ENCODE results near the gene FUT6. TPM values are rescaled to one million over a fixed set of nuclear protein-coding genes. Genes with fewer than 3 reads are reported as not detected.
"Not testable (repeated sequence)": the region's sequence is repeated elsewhere in the genome, so short reads cannot be mapped to it uniquely, and the experiment has no call there.

Gene FUT6
- total RNA-seq, 2 donors from 2014 or later: 0.62 TPM; not detected in 1

DNA sequence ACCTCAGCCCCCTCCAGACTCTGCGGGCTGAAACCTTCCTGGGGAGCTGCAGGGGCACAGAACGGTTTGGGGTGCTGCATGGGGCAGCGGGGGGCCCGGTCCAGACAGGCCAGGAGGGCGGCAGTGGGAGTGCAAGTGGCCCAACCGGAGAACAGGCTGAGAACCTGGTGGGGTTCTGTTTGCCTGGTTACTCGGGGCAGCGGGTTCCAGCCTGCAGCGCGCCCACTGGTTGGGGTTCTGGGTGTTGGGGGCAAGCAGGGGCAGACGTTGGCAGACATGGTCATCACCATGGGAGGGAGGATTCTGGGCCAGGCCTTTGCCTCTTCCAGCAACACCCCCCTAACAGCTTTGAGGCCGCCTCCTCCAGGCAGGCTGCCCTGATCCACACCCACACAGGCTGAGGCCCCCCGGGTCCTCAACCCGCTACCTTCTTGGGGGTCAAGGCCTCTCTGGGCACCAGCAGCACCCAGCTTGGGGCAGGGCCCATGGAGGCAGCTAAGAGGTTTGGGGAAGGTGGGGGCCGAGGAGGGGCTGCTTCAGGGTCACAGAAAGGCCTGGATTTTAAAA lies 54.8 kb downstream of the FUT6 start, which contains the start of gene PRR22:
Gene PRR22, minus strand, starts transcription at position 166 of the 567 bp plus-strand sequence. Its CDS starts 86 bp downstream, at position 80.
- no peak within 1 kb of the TSS for H3K4me3 ChIP-seq
- TF ChIP-seq POLR2A (IDR thresholded peaks at IDR 0.05): no peak
- TF ChIP-seq, protein P1, sequence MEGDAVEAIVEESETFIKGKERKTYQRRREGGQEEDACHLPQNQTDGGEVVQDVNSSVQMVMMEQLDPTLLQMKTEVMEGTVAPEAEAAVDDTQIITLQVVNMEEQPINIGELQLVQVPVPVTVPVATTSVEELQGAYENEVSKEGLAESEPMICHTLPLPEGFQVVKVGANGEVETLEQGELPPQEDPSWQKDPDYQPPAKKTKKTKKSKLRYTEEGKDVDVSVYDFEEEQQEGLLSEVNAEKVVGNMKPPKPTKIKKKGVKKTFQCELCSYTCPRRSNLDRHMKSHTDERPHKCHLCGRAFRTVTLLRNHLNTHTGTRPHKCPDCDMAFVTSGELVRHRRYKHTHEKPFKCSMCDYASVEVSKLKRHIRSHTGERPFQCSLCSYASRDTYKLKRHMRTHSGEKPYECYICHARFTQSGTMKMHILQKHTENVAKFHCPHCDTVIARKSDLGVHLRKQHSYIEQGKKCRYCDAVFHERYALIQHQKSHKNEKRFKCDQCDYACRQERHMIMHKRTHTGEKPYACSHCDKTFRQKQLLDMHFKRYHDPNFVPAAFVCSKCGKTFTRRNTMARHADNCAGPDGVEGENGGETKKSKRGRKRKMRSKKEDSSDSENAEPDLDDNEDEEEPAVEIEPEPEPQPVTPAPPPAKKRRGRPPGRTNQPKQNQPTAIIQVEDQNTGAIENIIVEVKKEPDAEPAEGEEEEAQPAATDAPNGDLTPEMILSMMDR (IDR thresholded peaks at IDR 0.05): no peak
- TF ChIP-seq POLR2AphosphoS5 (IDR thresholded peaks at IDR 0.05): no peak
- no peaks in the 10 kb centered on the region for H3K9me3 ChIP-seq
- intact Hi-C loops (cut with DNase I): no loop called here
- no peak for DNase-seq (ENCODE audit: low spot score)
- H3K27ac ChIP-seq: no peak within 1 kb of the TSS
- WGBS: 86% methylated on average over 15 of the region's 15 CpGs
- peaks cover 10 to 43% of the 10 kb centered on the region in 2 donors for H3K36me3 ChIP-seq
- H3K27me3 ChIP-seq (replicated peaks; ENCODE audit: insufficient read depth): no peaks in the 10 kb centered on the region
- no peaks in the 10 kb centered on the region for H3K4me1 ChIP-seq (replicated peaks)

DNA sequence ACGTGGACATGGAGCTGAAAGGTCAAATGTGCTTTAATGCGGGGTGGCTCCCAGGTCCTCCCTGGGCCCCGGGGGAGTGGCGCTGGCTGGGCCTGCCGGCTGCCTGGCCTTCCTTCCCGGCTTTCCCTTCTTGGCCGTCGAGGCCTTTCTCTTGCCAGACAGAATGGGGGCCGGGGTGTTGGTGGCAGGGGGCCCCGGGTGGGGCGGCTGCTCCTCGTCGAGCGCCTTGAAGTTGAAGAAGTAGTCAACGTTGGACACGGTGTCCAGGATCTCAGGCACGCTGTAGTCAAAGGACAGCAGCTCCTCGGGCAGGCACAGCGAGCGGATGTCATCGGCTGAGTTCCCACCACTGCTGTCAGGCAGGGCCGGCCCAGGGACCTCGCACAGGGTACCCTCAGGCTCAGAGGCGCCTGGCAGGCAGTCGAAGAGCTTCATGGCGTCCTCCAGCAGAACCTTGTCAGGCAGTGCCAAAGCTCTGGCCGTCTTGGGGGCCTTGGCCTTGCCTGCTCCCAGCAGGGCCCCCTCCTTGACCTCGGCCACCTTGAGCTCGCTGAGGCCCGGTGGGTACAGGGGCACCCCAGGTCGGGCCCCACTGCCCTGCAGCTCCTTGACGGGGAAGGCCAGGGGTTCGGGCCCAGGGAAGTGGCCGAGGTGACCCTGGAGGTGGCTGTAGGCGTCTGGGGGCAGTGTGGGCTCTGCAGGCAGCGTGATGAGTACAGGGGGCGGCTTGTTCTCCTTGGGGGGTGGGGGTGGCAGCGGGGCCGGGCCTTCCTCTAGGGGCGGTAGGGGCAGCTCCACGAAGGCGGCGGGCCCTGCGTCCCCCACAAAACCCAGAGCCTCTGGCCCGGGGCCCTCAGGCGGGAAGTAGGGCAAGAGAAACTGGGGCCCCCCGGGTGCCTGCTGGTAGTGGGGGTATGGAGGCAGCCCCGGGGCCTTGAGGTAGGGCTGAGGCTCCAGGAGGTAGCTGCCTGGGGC lies 56.3 kb downstream of the FUT6 start:
- peaks cover 10 to 28% of the 10 kb centered on the region in 2 donors for H3K36me3 ChIP-seq
- TF ChIP-seq, protein P1 (IDR thresholded peaks at IDR 0.05): no peak
- TF ChIP-seq POLR2A (IDR thresholded peaks at IDR 0.05) (no peak), POLR2AphosphoS5 (IDR thresholded peaks at IDR 0.05) (no peak)
- intact Hi-C loops (cut with DNase I): no loop called here
- H3K27me3 ChIP-seq (replicated peaks; ENCODE audit: insufficient read depth): no peaks in the 10 kb centered on the region
- no peaks in the 10 kb centered on the region for H3K9me3 ChIP-seq
- no peak for DNase-seq (ENCODE audit: low spot score)
- 82% methylated on average over 37 of the region's 48 CpGs for WGBS
- no peak overlapping the region for H3K27ac ChIP-seq
- H3K4me1 ChIP-seq (replicated peaks): no peaks in the 10 kb centered on the region
- no peak overlapping the region for H3K4me3 ChIP-seq

DNA sequence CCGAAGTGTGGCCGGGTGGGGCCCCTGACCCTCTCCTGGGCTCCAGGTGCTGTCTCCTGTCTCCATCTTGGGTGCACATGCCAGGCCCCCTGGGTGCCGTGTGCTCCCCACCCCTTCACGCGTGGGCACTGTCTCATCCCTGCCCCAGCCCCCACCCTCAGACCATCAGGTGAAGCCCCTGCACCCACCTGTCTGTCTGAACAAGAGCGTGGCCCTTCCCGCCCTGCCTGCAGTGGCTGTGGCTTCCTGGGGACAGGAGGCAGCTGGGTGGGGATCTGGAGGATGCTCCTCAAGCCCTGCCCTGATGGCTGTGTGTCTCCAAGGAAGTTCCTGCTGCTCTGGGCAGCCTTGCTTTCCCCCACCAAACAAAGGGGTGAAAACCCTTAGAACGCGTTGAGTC lies 57.2 kb downstream of the FUT6 start:
- H3K4me1 ChIP-seq (replicated peaks): no peaks in the 10 kb centered on the region
- no peak overlapping the region for H3K4me3 ChIP-seq
- TF ChIP-seq, protein P1 (IDR thresholded peaks at IDR 0.05): no peak
- TF ChIP-seq POLR2AphosphoS5 (IDR thresholded peaks at IDR 0.05): no peak
- no peak for TF ChIP-seq POLR2A (IDR thresholded peaks at IDR 0.05)
- H3K27ac ChIP-seq: no peak overlapping the region
- WGBS: 88% methylated on average over 9 of the region's 9 CpGs
- no peak for DNase-seq (ENCODE audit: low spot score)
- no peaks in the 10 kb centered on the region for H3K27me3 ChIP-seq (replicated peaks; ENCODE audit: insufficient read depth)
- H3K9me3 ChIP-seq: no peaks in the 10 kb centered on the region
- intact Hi-C loops (cut with DNase I): no loop called here
- peaks cover 5 to 21% of the 10 kb centered on the region in 2 donors for H3K36me3 ChIP-seq

DNA sequence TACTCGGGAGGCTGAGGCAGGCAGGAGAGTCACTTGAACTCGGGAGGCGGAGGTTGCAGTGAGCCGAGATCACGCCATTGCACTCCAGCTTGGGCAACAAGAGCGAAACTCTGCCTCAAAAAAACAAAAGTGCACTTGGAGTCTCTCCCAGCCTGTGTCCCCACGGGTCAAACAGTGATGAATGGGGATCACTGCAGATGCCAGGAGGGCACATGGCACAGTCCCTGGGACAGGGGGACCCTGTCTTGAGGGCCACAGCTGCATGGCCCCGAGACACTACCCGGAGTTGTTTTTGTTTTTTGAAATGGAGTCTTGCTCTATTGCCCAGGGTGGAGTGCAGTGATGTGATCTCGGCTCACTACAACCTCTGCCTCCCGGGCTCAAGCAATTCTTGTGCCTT lies 58.6 kb downstream of the FUT6 start:
- 80% methylated on average over 11 of the region's 11 CpGs for WGBS
- intact Hi-C loops (cut with DNase I); H3K4me1 ChIP-seq (replicated peaks): not testable (repeated sequence)

More for the DNA sequence above, 58.6 kb downstream of the FUT6 start:
- not testable (repeated sequence) for H3K27ac ChIP-seq; H3K36me3 ChIP-seq; H3K27me3 ChIP-seq (replicated peaks; ENCODE audit: insufficient read depth); DNase-seq (ENCODE audit: low spot score); H3K9me3 ChIP-seq; H3K4me3 ChIP-seq

Other genes starting within 250 kb of the FUT6 start
- 100 to 1,000 TPM in 1 of 2 donors, 10 to 100 TPM in 1; 37.8 to 118 TPM for gene SAFB2, start 216.9 kb downstream of the FUT6 start, total RNA-seq
- gene SAFB, start 216.6 kb downstream of the FUT6 start, total RNA-seq: 100 to 1,000 TPM in 1 of 2 donors, 10 to 100 TPM in 1; 63.6 to 182 TPM
- gene MICOS13, start 159.2 kb downstream of the FUT6 start, total RNA-seq: 10 to 100 TPM; 42.8 to 54.2 TPM
- gene HSD11B1L, start 158.7 kb downstream of the FUT6 start, total RNA-seq: 10 to 100 TPM; 15.6 to 17.9 TPM
- 1,000 to 10,000 TPM in 1 of 2 donors, 100 to 1,000 TPM in 1; 628 to 1,303 TPM for gene RPL36, start 149.4 kb downstream of the FUT6 start, total RNA-seq
- 100 to 1,000 TPM in 1 of 2 donors, 10 to 100 TPM in 1; 62.7 to 120 TPM for gene LONP1, start 119.6 kb downstream of the FUT6 start, total RNA-seq
- gene CATSPERD, start 119.1 kb downstream of the FUT6 start, total RNA-seq: 1 to 10 TPM in 1 of 2 donors, not detected in 1; 1.4 TPM
- gene PRR22, start 55.0 kb downstream of the FUT6 start, total RNA-seq: 1 to 10 TPM; 1.6 to 6.8 TPM
- 10 to 100 TPM; 43.8 to 57.5 TPM for gene DUS3L, start 48.5 kb downstream of the FUT6 start, total RNA-seq
- 10 to 100 TPM in 1 of 2 donors, 1 to 10 TPM in 1; 9.7 to 12.9 TPM for gene NRTN, start 34.6 kb downstream of the FUT6 start, total RNA-seq
- 1 to 10 TPM; 1.4 to 2.1 TPM for gene FUT3, start 11.7 kb upstream of the FUT6 start, total RNA-seq
- not detected for gene FUT5, start 30.8 kb upstream of the FUT6 start, total RNA-seq
- gene NDUFA11, start 64.1 kb upstream of the FUT6 start, total RNA-seq: 100 to 1,000 TPM; 259 to 327 TPM
- gene VMAC, start 65.2 kb upstream of the FUT6 start, total RNA-seq: 10 to 100 TPM; 23.6 to 29.0 TPM
- gene CAPS, start 74.6 kb upstream of the FUT6 start, total RNA-seq: 10 to 100 TPM; 27.9 to 36.8 TPM
- 100 to 1,000 TPM in 1 of 2 donors, 10 to 100 TPM in 1; 84.6 to 120 TPM for gene RANBP3, start 138.4 kb upstream of the FUT6 start, total RNA-seq